ENCODE results near the gene PCBP4.

PCBP4 gene

GRCh38 chr3:51971350-51971749 lies 4.1 kb upstream of the PCBP4 start:
- no peak for DNase-seq (ENCODE audit: low read depth)

DNA sequence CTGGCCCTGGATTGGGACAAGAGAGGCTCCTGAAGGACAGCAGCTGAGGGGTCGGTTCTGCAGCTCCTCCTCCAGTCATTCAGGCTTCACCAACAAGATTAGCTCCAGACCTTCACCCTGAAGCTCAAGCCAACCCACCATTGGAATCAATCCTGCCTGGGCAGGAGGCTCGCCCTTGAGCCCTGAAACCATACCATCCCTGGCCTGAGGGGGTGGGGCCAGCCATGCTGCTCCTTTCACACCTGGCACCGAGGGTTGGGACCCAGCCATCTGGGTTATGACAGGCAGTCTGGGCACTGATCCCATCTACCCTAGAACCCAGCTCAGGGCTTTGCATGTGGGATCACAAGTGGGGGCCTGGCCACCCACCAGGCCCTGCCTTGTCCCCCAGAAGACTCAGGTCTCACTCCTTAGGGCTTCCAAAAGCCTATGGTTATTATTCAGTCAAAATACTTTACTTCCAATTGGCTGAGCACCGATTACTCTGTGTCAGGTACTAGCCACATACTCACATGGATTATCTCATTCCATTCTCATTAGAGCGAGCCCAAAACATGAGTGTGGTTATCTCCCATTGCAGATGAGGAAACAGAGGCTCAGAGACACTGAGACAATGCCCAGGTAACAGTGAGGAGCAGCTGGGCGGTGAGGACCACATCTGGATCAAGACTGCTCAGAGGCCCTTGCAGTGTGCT lies 3.5 kb upstream of the PCBP4 start:
- no peak for DNase-seq (ENCODE audit: low read depth)

- no peak for DNase-seq (ENCODE audit: low read depth)
Observed at GRCh38 chr3:51969841-51970240, 2.6 kb upstream of the PCBP4 start.

DNA sequence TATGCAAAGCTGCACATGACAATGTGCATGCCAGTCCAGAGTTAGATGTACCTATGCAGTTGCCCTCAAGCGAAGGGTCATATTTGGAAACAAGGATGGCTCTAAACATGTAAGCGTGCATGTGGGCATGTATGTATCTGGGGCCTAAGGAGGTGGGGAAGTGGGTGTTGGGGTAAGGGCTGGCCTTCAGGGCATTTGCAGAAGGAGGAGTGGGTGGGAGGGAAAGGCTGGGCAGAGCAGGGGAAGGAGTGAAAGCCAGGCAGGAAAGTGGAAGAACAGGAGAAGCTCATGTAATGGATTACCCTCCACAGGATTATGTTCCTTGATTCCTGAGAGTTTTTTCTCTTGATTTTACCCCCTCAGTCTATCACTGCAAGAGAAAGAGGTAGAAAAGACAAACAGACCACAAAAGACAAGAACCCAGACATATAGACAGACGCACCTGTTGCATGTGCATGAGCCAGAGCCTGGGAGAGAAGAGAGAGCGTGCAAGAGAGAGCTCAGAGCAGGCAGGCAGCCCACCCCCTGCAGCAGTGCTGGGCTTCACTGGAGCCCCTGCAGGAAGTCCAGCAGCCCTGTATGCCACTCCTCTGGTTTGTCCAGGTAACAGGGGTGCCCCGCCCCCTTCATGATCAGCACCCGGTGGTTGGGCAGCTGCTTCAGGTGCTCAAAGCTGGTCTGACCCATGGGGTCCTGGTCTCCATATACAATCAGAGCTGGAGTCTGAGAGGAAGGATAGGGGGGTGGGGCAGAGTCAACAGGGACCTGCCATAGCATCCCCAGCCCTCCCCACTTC lies 1.8 kb upstream of the PCBP4 start:
- DNase-seq (ENCODE audit: low read depth), result no peak

DNA sequence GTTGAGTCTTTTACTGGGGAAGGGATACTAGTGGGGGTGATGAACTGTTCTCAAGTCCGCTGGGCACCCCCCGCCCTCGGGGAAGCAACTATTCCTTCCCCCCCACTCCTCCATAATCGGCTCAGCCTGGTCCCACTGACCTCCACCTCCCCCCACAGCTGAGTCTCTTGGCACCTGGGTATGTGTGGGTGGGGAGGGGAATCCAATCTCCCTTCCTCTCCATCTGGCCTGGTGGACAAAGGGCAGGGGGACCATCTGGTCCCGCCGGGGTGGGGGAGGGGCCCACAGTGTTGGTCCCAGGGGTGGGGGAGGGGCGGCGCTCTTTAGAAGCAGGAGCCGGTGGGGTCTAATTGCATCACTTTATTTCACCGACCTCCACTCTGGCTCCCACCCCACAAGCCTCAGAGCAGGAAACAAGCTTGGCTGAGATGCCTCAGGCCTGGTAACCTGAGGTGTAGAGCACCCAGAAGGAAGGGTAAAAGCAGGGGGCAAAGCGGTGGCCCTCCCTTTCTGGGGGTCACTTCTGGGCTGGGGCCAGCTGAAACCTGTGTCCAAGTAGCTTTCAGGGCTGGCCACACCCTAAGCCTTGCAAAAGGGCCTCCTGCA lies 1.0 kb upstream of the PCBP4 start:
- no peak for DNase-seq (ENCODE audit: low read depth)

- no peak for DNase-seq (ENCODE audit: low read depth)
Observed at GRCh38 chr3:51966922-51967383, 301 bp downstream of the PCBP4 start.

DNA sequence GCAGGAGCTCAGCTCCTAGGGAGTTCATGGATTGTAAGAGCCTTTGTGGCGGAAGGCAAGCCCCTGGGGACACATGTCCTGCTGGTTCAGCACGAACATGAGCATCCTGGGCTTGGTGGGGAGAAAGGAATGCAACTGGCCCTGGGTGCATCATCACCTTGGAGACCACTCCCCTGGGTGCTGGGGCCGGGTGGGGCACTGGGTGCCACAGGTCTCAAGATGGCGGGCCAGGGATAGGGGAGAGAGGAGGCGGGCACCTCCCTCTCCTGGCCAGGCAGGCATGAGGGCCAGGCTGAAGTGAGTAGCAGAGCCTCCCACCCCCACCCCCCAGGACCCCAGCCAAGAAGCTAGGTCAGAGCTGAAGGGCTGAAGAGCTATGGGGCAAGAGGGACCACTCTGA lies 768 bp downstream of the PCBP4 start:
- no peak for DNase-seq (ENCODE audit: low read depth)

DNA sequence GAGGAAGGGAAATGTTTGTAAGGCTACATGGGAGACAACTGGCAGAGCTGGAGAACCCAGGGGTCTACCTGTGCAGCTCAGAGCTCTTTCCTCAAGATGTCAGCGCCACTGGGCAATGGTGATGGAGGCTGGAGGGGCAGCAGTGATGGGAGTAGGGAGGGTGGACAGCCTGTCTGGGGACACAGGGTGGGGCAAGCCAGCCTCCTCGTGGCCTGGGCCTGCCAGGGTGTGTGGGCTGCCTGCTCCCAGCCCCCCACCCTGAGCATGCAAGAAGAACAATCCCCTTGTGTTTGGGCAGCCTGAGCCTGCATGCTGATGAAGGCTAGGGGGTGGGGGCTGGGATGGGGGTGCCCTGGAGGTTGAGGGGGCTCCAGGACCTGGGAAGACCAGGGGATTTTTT lies 1.2 kb downstream of the PCBP4 start:
- no peak for DNase-seq (ENCODE audit: low read depth)

DNA sequence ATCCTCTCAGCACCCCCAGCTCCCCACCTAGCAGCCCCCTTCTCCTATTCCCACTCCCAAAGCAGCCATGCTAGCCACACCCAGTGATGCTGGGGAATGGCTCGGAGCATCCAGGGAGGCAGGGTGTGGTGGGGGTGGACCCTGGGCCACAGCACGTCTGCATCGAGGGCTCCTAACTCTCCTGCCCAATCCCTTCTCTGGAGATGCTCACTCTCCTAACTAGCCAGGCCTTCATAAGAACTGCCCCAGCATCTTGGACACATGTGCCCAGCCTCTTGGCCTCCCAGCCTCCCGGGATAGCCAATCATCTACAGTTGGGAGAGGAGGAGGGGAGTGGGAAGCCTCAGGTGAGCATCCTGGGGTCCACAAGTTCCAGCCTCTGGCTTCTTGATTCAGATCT lies 2.7 kb downstream of the PCBP4 start:
- no peak for DNase-seq (ENCODE audit: low read depth)

DNA sequence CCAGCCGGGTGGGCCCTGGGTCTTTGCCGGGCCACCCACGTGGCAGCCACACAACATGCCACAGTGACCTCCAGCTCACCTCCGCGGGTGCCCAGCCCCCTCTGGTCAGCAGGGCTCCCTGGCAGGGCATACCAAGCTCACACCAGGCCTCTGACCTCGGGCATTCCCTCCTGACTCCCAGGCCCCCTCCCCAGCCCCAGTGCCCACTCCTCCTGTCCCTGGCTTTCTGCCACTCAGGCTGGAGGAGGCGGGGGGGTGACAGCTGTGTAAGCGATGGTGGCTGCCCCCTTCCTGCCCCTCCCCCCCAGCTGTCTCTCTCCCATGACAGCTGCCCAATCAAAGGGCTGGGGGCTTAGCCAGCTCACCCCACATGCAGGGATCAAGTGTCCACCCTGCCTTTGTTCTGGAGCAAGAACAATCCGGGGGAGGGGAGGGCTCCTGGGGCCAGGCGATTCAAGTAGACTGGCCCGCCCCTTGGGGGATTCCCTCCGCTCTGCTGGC lies 3.3 kb downstream of the PCBP4 start:
- DNase-seq (ENCODE audit: low read depth), result no peak

DNA sequence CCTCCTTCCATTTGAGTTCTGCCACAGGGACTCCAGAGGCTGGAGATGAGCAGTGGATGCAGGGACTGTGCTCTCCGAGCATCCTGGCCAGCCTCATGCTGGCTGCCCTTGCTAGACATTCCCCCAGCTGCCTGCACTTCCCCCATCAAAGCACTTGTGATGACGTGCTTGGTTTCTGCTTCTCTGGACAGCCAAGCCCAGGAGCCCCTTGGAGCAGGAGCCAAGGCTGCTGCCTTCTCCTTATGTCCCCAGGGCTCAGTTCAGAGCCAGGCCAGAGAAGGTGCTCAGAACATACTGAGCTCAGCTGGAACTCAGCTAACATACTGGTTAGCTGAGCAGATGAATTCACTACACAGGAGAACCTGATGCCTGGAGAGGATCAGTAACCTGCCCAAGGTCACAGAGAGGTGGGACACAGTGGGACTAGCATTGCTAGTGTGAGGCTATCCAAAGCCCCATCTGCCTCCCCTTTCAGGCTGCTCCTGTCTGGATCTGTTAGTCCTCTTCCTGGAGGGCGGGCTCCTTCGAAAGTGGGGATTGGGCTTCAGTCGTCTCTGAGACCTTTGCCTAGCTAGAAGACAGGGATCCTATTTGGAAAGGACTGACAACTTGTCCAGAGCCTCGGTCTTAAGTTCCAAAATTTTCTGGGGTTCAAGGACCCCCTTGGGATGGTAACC lies 4.3 kb downstream of the PCBP4 start:
- DNase-seq (ENCODE audit: low read depth), result no peak

DNA sequence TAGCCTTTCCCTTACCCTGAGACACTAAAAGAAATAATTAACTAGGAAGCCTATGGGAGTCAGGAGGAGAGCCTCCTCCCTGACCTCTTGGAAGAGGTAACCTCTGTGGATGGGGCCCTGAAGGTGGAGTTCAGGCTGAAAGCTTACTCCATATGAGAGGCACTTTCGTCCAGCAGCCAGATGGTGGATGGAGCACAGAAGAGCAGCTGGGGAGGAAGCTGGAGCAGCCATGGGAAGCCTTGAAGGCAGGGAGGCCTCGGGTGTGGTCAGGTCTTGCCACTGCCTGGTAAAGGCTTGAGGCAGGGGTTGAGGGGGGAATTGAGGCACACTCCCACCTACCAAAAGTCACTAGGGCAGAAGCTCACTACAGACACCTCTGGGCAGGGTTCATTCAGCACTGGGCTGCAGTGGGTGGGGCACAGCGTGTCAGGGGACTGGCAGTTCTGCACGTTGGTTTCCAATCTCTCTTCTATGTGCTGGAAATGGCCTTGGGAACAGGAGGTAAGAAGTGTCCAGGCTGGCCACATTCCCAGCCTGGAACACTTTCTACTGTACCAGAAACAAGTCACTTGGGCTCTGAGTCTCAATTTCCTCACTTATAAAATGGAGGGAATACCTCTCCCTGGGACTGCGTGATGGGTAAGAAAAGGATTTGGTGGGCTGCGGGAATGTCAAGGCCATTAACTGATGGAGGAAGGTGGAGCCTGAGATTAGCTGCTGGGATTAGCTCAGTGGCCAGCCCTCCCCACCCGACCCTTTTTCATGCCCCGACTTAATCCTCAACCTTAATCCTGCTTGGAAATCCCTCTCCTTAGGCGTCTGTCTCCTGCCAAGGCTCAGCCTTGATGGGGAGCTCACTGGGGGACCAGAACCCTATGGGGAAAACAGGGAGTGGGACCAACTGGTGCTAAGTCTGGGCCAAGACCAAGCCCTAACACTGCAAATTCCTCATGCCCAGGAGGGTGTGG lies 5.4 kb downstream of the PCBP4 start:
- no peak for DNase-seq (ENCODE audit: low read depth)

- DNase-seq (ENCODE audit: low read depth), result no peak
Observed at GRCh38 chr3:51961011-51961410, 6.2 kb downstream of the PCBP4 start.

- no peak for DNase-seq (ENCODE audit: low read depth)
Observed at GRCh38 chr3:51960386-51960785, 6.9 kb downstream of the PCBP4 start.

DNA sequence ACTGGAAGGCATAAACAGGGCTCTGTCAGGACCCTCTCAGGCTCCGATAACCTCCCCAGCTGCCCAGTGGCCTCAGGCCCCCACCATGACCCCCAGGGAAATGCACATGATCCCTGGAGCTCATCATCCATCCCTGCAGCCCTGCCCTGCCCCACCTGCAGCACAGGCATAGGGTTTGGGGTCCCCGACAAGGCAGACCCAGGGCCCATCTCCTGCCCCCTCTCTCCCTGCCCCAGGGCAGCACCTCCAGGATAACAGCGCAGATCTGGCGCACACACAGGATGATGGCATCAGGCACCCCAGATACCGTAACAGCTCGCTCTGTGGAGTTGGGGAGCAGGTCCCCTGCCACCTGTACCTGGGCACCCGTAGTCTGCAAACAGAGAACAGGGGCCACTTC lies 7.6 kb downstream of the PCBP4 start:
- no peak for DNase-seq (ENCODE audit: low read depth)

- DNase-seq (ENCODE audit: low read depth), result no peak
Observed at GRCh38 chr3:51958603-51959521, 8.4 kb downstream of the PCBP4 start.

GRCh38 chr3:51957520-51958205 lies 9.6 kb downstream of the PCBP4 start:
- DNase-seq (ENCODE audit: low read depth), result no peak

- DNase-seq (ENCODE audit: low read depth), result no peak
Observed at GRCh38 chr3:51955893-51956770, 11.1 kb downstream of the PCBP4 start.
